CD4-positive, alpha-beta T cell (primary cell): ENCODE data around the gene CDK15. TPM values are rescaled to one million over a fixed set of nuclear protein-coding genes. Genes with fewer than 3 reads are reported as not detected.

Experiments used
- ATAC-seq: fragments of 200-7000 bp; cut with Tn5 transposase; one replicate; pipeline ENCODE4 v1.10.0; 2022; ENCODE audit warnings: mild to moderate bottlenecking; ENCODE audit not compliant: poor library complexity
- CTCF ChIA-PET: fragments of 350-600 bp; sonication (Branson Sonifier 250); formaldehyde crosslinking; loops from one replicate; lab custom pipeline; 2021; ENCODE audit warnings: antibody characterized with exemption, inconsistent platforms; lab: Charles Lee
- POLR2A ChIA-PET: fragments of 350-600 bp; sonication (Branson Sonifier 250); formaldehyde crosslinking; loops from one replicate; lab custom pipeline; 2021; ENCODE audit warnings: antibody characterized with exemption, inconsistent platforms; lab: Charles Lee
- DNase-seq, 14 experiments: peaks; one replicate each; pipeline ENCODE4 v3.0.0-alpha.2; 2013 to 2020; ENCODE audit warnings: mixed read lengths in 2 of 14
- H3K27ac ChIP-seq, 2 donors: one replicate each; pipeline versions ENCODE4 v1.5.1 to v1.7.0; 2013; ENCODE audit warnings: low read length in 2 of 2, low read depth in 1 of 2, mild to moderate bottlenecking in 1 of 2
- H3K27me3 ChIP-seq, 2 experiments: 1 replicate in 1 of 2; 2 replicates in 1 of 2; pipeline versions ENCODE4 v1.6.1 to v1.7.0; 2013; ENCODE audit warnings: low read length in 2 of 2, control low read depth in 1 of 2, mild to moderate bottlenecking in 1 of 2, moderate library complexity in 1 of 2; ENCODE audit not compliant: insufficient read depth in 2 of 2, control insufficient read depth in 1 of 2
- H3K36me3 ChIP-seq: one replicate; pipeline ENCODE4 v1.6.1; 2013; ENCODE audit warnings: low read length, control low read depth; ENCODE audit not compliant: insufficient read depth
- H3K4me1 ChIP-seq: one replicate; pipeline ENCODE4 v1.6.1; 2013; ENCODE audit warnings: low read length, control low read depth; ENCODE audit not compliant: insufficient read depth
- H3K4me3 ChIP-seq: one replicate; pipeline ENCODE4 v1.5.1; 2013; ENCODE audit warnings: mild to moderate bottlenecking, low read length, moderate library complexity
- H3K9me3 ChIP-seq, 2 experiments: 1 replicate in 1 of 2; 2 replicates in 1 of 2; pipeline versions ENCODE4 v1.6.1 to v1.7.0; 2013; ENCODE audit warnings: low read length in 2 of 2, mild to moderate bottlenecking in 2 of 2, control low read depth in 1 of 2, moderate library complexity in 1 of 2; ENCODE audit not compliant: control insufficient read depth in 1 of 2, insufficient read depth in 1 of 2
- H3K27ac Mint-ChIP-seq: one replicate; pipeline ENCODE4 v1.8.0; 2020; ENCODE audit warnings: mixed read lengths
- H3K27me3 Mint-ChIP-seq: one replicate; pipeline ENCODE4 v1.8.0; 2021; ENCODE audit warnings: mixed read lengths
- H3K36me3 Mint-ChIP-seq: one replicate; pipeline ENCODE4 v1.8.0; 2021; ENCODE audit warnings: low read depth, mixed read lengths
- H3K4me1 Mint-ChIP-seq: one replicate; pipeline ENCODE4 v1.8.0; 2021; ENCODE audit warnings: low read depth, mixed read lengths
- H3K4me3 Mint-ChIP-seq: one replicate; pipeline ENCODE4 v1.8.0; 2020; ENCODE audit warnings: mild to moderate bottlenecking, mixed read lengths
- H3K9me3 Mint-ChIP-seq: one replicate; pipeline ENCODE4 v1.8.0; 2020; ENCODE audit warnings: mixed read lengths
- intact Hi-C, 2 experiments: fragments of 100-400 bp; cut with DNase I in 1 of 2; cut with micrococcal nuclease in 1 of 2; formaldehyde crosslinking; loops; one replicate each; pipeline versions ENCODE4 v1.15.1 to v1.9.0; 2023 to 2025; cut with DNase I, micrococcal nuclease
- total RNA-seq, 174 experiments: library from RNA in 2 of 174; stranded (reverse) in 2 of 174; gene quantifications; one replicate each; pipeline ENCODE4 v1.2.3 and lab custom pipeline; 2021 to 2026
- TF ChIP-seq, protein P1 (sequence below): fragments of 200-600 bp; IDR thresholded peaks from one replicate; pipeline ENCODE4 v1.8.0; 2022; ENCODE audit warnings: antibody characterized with exemption, mild to moderate bottlenecking

CDK15 gene
- total RNA-seq, 2 experiments from 2014 or later, result not detected

DNA sequence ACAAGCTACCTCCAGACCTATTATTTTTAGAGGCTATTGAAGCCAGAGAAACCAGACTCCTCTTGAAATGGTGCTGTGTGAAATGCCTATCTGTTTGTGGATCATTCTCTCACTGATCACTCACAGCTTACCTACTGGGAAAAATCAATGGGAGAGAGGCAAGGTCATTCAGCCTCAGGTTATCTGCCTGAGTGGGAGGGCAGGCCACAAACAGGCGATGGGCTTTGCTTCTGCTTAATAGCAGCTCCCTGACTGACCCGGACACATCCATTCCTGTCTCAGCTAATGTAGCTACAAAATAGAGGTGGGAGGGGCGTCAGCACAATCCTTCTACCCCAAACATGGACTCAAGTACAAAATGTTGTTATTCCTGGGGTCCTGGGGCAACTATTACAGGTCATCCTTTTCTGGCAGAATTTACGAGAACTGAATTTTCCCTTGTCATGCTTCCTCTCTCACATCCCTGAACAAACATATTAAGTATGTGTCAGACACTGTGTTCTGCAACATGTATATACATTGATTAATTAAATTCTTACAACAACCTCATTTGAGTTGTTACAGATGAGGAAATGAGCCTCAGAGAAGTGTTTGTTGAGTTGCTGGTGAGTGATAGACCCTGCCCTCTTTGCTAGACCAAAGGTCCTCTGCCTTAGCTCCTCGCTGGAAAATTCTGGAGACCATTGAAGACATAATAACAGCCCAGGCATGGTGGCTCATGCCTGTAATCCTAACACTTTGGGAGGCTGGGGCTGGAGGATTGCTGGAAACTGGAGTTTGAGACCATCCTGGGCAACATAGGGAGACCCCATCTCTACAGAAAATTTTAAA is 60.5 kb downstream of the CDK15 start:
- Mint-ChIP-seq H3K27me3 (peaks cover 23% of the 10 kb centered on the region), H3K9me3 (no peaks in the 10 kb centered on the region), H3K4me3 (no peak overlapping the region), H3K36me3 (no peaks in the 10 kb centered on the region), H3K4me1 (no peaks in the 10 kb centered on the region), H3K27ac (no peak overlapping the region)
- Histone ChIP-seq H3K4me1 (no peaks in the 10 kb centered on the region), H3K27me3 (no peaks in the 10 kb centered on the region), H3K36me3 (no peaks in the 10 kb centered on the region), H3K9me3 (no peaks in the 10 kb centered on the region), H3K27ac (no peak overlapping the region), H3K4me3 (no peak overlapping the region)
- intact Hi-C loops, result loop anchor here in 1 of 2 experiments (10.0 kb wide), 1 partner anchor 188 kb away; no protein-coding TSS in a partner anchor
- TF ChIP-seq, protein P1, sequence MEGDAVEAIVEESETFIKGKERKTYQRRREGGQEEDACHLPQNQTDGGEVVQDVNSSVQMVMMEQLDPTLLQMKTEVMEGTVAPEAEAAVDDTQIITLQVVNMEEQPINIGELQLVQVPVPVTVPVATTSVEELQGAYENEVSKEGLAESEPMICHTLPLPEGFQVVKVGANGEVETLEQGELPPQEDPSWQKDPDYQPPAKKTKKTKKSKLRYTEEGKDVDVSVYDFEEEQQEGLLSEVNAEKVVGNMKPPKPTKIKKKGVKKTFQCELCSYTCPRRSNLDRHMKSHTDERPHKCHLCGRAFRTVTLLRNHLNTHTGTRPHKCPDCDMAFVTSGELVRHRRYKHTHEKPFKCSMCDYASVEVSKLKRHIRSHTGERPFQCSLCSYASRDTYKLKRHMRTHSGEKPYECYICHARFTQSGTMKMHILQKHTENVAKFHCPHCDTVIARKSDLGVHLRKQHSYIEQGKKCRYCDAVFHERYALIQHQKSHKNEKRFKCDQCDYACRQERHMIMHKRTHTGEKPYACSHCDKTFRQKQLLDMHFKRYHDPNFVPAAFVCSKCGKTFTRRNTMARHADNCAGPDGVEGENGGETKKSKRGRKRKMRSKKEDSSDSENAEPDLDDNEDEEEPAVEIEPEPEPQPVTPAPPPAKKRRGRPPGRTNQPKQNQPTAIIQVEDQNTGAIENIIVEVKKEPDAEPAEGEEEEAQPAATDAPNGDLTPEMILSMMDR, result no peak
- POLR2A ChIA-PET, result no interaction called here
- ATAC-seq (no peak), DNase-seq (no peak)
- CTCF ChIA-PET, result interaction anchor here (1.0 kb wide), 1 partner anchor 8 kb away, joined by 3 read pairs; no protein-coding TSS in a partner anchor

DNA sequence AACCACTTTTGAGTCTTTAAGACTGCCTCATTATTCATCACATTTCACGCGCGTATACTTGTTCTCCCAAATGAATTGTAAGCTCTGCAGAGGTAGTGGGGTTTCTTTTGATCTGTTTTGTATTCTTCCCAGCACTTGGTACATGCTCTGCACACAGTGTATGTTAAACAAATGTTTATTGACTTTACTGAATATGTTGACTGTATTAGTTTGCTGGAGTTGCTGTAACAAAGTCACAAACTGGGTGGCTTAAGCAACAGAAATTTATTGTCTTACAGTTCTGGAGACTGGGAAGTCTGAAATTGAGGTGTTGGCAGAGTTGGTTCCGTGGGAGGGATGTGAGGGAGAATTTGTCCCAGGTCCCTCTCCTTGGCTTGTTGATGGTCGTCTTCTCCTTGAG is 65.1 kb downstream of the CDK15 start:
- intact Hi-C loops, result no loop called here
- Mint-ChIP-seq H3K27ac (no peak overlapping the region), H3K4me3 (no peak overlapping the region), H3K36me3 (no peaks in the 10 kb centered on the region), H3K4me1 (no peaks in the 10 kb centered on the region), H3K9me3 (no peaks in the 10 kb centered on the region), H3K27me3 (peaks cover 16% of the 10 kb centered on the region)
- no peak for ATAC-seq
- DNase-seq, result no peak
- no peaks in the 10 kb centered on the region for H3K4me1 ChIP-seq
- no peak overlapping the region for H3K27ac ChIP-seq
- no peaks in the 10 kb centered on the region for H3K9me3 ChIP-seq
- no peaks in the 10 kb centered on the region for H3K27me3 ChIP-seq
- H3K4me3 ChIP-seq, result no peak overlapping the region
- POLR2A ChIA-PET, result interaction anchor here (0.7 kb wide), 1 partner anchor 406 kb away, joined by 5 read pairs; no protein-coding TSS in a partner anchor
- H3K36me3 ChIP-seq, result no peaks in the 10 kb centered on the region
- CTCF ChIA-PET, result no interaction called here
- TF ChIP-seq, protein P1, result no peak

DNA sequence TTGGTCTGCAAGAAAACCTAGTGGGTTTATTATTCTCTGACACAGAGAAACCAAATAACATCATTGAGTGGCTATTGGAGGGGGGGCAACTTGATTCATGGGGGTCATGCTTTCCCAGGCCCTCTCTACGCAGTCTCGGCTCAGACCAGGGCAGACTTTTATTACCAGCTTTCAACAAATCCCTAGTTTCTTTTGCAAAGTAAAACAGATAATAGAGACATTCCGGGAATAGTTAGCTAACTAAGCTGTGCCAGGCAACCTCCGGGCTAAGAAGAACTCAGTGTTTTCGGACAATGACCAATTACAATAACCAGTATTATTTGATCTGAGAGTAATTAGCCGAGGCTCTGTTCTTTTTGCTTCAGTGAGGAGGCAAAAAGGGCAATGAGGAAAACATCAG is 66.3 kb downstream of the CDK15 start:
- intact Hi-C loops, result no loop called here
- H3K27me3 Mint-ChIP-seq, result peaks cover 10% of the 10 kb centered on the region
- DNase-seq, result no peak
- H3K4me1 Mint-ChIP-seq, result no peaks in the 10 kb centered on the region
- no peak overlapping the region for H3K4me3 Mint-ChIP-seq
- Histone ChIP-seq H3K4me1 (no peaks in the 10 kb centered on the region), H3K27me3 (no peaks in the 10 kb centered on the region), H3K4me3 (no peak overlapping the region), H3K27ac (no peak overlapping the region), H3K36me3 (no peaks in the 10 kb centered on the region), H3K9me3 (no peaks in the 10 kb centered on the region)
- ChIA-PET CTCF (no interaction called here), POLR2A (no interaction called here)
- no peaks in the 10 kb centered on the region for H3K9me3 Mint-ChIP-seq
- ATAC-seq, result no peak
- TF ChIP-seq, protein P1, result no peak
- no peaks in the 10 kb centered on the region for H3K36me3 Mint-ChIP-seq
- H3K27ac Mint-ChIP-seq, result no peak overlapping the region
